Activated T-cell treated with anti-CD3 and anti-CD28 coated beads for 4 hours (primary cell): ENCODE measurements around the gene HOXA5.

Experiments
- DNase-seq: peaks from one replicate; pipeline ENCODE4 v3.0.0-alpha.2; 2020

The HOXA5 gene

DNA sequence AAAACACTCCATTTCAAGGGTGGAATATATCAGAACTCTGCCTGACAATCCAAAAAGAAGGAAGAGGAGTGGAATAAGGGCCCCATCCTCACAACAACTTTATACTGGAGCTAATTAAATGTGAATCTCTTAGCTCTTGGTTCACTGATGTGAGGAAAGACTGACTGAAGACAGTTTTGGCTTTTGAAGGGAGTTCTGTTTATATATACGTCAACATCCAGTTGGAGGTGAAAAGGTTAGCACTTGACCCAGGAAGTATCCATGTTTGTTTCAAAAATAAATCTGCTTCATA is 50.7 kb downstream of the HOXA5 start:
- DNase-seq, result no peak

DNA sequence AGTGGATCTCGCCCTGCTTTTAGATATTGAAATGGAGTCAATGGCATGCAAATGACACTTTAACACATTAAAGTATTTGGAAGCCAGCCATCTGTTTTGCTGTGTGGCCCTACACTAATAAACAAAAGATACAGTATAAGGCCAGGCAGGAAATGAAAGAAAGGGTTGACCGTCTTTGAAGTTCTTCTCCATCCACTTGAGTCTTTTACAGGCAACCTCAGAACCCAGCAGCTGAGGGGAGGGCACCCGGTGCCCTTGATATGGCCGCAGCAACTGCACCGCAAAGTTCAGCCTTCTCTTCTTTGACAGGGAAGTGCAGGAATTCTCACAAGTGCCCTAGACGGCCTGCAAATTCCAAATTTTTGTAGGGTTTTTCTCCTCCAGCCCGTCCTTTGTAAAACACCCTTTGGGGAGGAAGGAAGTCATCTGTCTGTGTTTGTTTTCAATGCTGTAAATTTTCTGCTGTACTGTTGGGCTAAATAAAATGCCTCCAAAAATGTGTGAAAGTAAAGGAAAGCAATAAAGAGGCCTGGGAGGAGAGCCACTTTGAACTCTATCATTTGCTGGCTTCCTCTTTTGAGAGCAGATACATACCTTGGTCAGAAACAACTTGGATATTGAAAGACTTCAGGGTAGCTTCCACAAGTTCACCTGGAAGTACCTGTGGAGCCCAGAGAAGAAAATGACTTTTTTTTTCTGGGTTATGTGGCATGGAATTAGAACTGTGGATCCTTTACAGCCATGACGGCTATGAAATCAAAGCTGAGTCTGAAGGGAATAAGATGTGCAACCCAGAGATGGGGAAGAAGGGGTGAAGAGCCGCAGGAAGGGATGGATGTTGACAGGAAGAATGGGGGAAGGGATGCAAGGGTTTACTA is 51.3 kb downstream of the HOXA5 start:
- DNase-seq, result no peak

DNA sequence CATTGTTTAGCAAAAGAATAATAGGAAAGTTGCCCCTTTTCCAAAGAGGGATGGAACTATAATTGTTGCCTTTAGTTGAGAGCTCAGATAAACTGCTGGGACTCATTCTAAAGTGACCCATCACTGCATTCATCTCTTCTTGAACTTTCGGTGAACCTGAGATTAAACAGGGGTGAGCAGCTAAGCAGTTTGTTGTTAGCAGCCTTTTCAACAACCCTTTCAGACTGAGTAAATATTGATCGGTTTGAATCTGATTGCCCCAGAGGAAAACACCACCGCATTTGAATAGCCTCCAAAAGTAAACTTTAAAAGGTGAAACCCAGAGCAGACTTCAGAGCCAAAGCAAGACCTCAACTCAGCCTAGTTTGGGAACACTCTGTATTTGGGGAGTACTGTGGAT is 52.4 kb downstream of the HOXA5 start:
- DNase-seq, result no peak
